ENCODE results near the gene RADX. TPM values are rescaled to one million over a fixed set of nuclear protein-coding genes. Genes with fewer than 3 reads are reported as not detected.

RADX gene
- total and polyA plus RNA-seq, 2 donors (not counting 1 experiment from before 2014, with no cell fraction given) = 0.37 to 1.7 TPM

- no peaks in the 10 kb centered on the region for H3K27me3 ChIP-seq (ENCODE audit: control insufficient read depth, insufficient read depth, low read length)
- peak; percentile 17 to 50 for DNase-seq (ENCODE audit: low read depth in 2 of 2)
- peak overlapping the region; percentile 8 for H3K27ac ChIP-seq (ENCODE audit: insufficient read depth, low read length)
- H4K20me1 ChIP-seq (ENCODE audit: control insufficient read depth, extremely low read depth, insufficient read depth, low read length) = no peaks in the 10 kb centered on the region
- peak overlapping the region; percentile 13 for H3K4me2 ChIP-seq (ENCODE audit: extremely low read depth, insufficient read depth, low read length)
- H3K9ac ChIP-seq (ENCODE audit: insufficient read depth, low read length) = no peak overlapping the region
- H3K9me3 ChIP-seq (ENCODE audit: control insufficient read depth, insufficient read depth, low read depth, low read length) = no peaks in the 10 kb centered on the region
- peak overlapping the region; percentile 29 for H2AFZ ChIP-seq (ENCODE audit: low read length)
- no peaks in the 10 kb centered on the region for H3K4me1 ChIP-seq (ENCODE audit: control insufficient read depth, extremely low read depth, insufficient read depth, low read length)
- TF ChIP-seq EZH2 (IDR thresholded peaks at IDR 0.05; ENCODE audit: low read length, missing control alignments) = no peak
- TF ChIP-seq CTCF (conservative IDR thresholded peaks at IDR 0.05 in 1 of 2, IDR thresholded peaks at IDR 0.05 in 1 of 2; ENCODE audit: low read depth in 1 of 2, low read length in 2 of 2) = no peak
- H3K4me3 ChIP-seq (replicated peaks in 1 of 4; ENCODE audit: control extremely low read depth in 1 of 4, insufficient read depth in 1 of 4, low read depth in 3 of 4, low read length in 4 of 4) = no peak overlapping the region
- H3K36me3 ChIP-seq (ENCODE audit: control insufficient read depth, insufficient read depth, low read length) = no peaks in the 10 kb centered on the region
- no peaks in the 10 kb centered on the region for H3K79me2 ChIP-seq (ENCODE audit: control insufficient read depth, insufficient read depth, low read length)
These were observed 86.9 kb downstream of the RADX start for GRCh38 chrX:106698693-106699092.

- H3K79me2 ChIP-seq (ENCODE audit: control insufficient read depth, insufficient read depth, low read length) = no peaks in the 10 kb centered on the region
- no peaks in the 10 kb centered on the region for H3K9me3 ChIP-seq (ENCODE audit: control insufficient read depth, insufficient read depth, low read depth, low read length)
- no peak for DNase-seq (ENCODE audit: low read depth in 2 of 2)
- peaks cover 1% of the 10 kb centered on the region for H3K4me1 ChIP-seq (ENCODE audit: control insufficient read depth, extremely low read depth, insufficient read depth, low read length)
- no peak overlapping the region for H3K9ac ChIP-seq (ENCODE audit: insufficient read depth, low read length)
- H4K20me1 ChIP-seq (ENCODE audit: control insufficient read depth, extremely low read depth, insufficient read depth, low read length) = no peaks in the 10 kb centered on the region
- H3K27me3 ChIP-seq (ENCODE audit: control insufficient read depth, insufficient read depth, low read length) = no peaks in the 10 kb centered on the region
- H3K4me2 ChIP-seq (ENCODE audit: extremely low read depth, insufficient read depth, low read length) = no peak overlapping the region
- TF ChIP-seq CTCF (conservative IDR thresholded peaks at IDR 0.05 in 1 of 2, IDR thresholded peaks at IDR 0.05 in 1 of 2; ENCODE audit: low read depth in 1 of 2, low read length in 2 of 2) = no peak
- no peak for TF ChIP-seq EZH2 (IDR thresholded peaks at IDR 0.05; ENCODE audit: low read length, missing control alignments)
- H3K36me3 ChIP-seq (ENCODE audit: control insufficient read depth, insufficient read depth, low read length) = no peaks in the 10 kb centered on the region
- H3K4me3 ChIP-seq (replicated peaks in 1 of 4; ENCODE audit: control extremely low read depth in 1 of 4, insufficient read depth in 1 of 4, low read depth in 3 of 4, low read length in 4 of 4) = no peak overlapping the region
- H3K27ac ChIP-seq (ENCODE audit: insufficient read depth, low read length) = no peak overlapping the region
- H2AFZ ChIP-seq (ENCODE audit: low read length) = no peak overlapping the region
These were observed 90.9 kb downstream of the RADX start for GRCh38 chrX:106702636-106703035.

- H3K79me2 ChIP-seq (ENCODE audit: control insufficient read depth, insufficient read depth, low read length) = no peaks in the 10 kb centered on the region
These were observed 94.7 kb downstream of the RADX start for GRCh38 chrX:106706466-106706865.

More at GRCh38 chrX:106706466-106706865, 94.7 kb downstream of the RADX start:
- Histone ChIP-seq H3K4me3 (replicated peaks in 1 of 4; ENCODE audit: control extremely low read depth in 1 of 4, insufficient read depth in 1 of 4, low read depth in 3 of 4, low read length in 4 of 4) (no peak overlapping the region), H3K27ac (ENCODE audit: insufficient read depth, low read length) (no peak overlapping the region), H3K4me2 (ENCODE audit: extremely low read depth, insufficient read depth, low read length) (no peak overlapping the region), H3K9me3 (ENCODE audit: control insufficient read depth, insufficient read depth, low read depth, low read length) (no peaks in the 10 kb centered on the region), H4K20me1 (ENCODE audit: control insufficient read depth, extremely low read depth, insufficient read depth, low read length) (no peaks in the 10 kb centered on the region), H3K9ac (ENCODE audit: insufficient read depth, low read length) (no peak overlapping the region), H3K36me3 (ENCODE audit: control insufficient read depth, insufficient read depth, low read length) (no peaks in the 10 kb centered on the region), H2AFZ (ENCODE audit: low read length) (no peak overlapping the region), H3K27me3 (ENCODE audit: control insufficient read depth, insufficient read depth, low read length) (no peaks in the 10 kb centered on the region), H3K4me1 (ENCODE audit: control insufficient read depth, extremely low read depth, insufficient read depth, low read length) (peaks cover 2% of the 10 kb centered on the region)
- no peak for DNase-seq (ENCODE audit: low read depth in 2 of 2)
- TF ChIP-seq CTCF (conservative IDR thresholded peaks at IDR 0.05 in 1 of 2, IDR thresholded peaks at IDR 0.05 in 1 of 2; ENCODE audit: low read depth in 1 of 2, low read length in 2 of 2) (no peak), EZH2 (IDR thresholded peaks at IDR 0.05; ENCODE audit: low read length, missing control alignments) (no peak)
